Uterus (tissue), 2 donors: Measurements from ENCODE around the gene MACROD1.

Source experiments
- POLR2A ChIP-seq, 2 donors: fragments of 450-650 bp; IDR thresholded peaks; one replicate each; pipeline ENCODE4 v1.6.1; 2016; ENCODE audit warnings: antibody characterized with exemption in 2 of 2, mild to moderate bottlenecking in 1 of 2, moderate library complexity in 1 of 2
- TF ChIP-seq, protein P1 (sequence below), 4 experiments: fragments of 200-600 bp in 2 of 4; fragments of 450-650 bp in 2 of 4; sonication (generic) in 2 of 4; IDR thresholded peaks; one replicate each; pipeline ENCODE4 v1.5.1; 2016 to 2019; ENCODE audit warnings: antibody characterized with exemption in 4 of 4, mild to moderate bottlenecking in 2 of 4, moderate library complexity in 1 of 4

GRCh38 chr11:64204464-64204989, 38.6 kb upstream of the MACROD1 start:
- TF ChIP-seq, protein P1, sequence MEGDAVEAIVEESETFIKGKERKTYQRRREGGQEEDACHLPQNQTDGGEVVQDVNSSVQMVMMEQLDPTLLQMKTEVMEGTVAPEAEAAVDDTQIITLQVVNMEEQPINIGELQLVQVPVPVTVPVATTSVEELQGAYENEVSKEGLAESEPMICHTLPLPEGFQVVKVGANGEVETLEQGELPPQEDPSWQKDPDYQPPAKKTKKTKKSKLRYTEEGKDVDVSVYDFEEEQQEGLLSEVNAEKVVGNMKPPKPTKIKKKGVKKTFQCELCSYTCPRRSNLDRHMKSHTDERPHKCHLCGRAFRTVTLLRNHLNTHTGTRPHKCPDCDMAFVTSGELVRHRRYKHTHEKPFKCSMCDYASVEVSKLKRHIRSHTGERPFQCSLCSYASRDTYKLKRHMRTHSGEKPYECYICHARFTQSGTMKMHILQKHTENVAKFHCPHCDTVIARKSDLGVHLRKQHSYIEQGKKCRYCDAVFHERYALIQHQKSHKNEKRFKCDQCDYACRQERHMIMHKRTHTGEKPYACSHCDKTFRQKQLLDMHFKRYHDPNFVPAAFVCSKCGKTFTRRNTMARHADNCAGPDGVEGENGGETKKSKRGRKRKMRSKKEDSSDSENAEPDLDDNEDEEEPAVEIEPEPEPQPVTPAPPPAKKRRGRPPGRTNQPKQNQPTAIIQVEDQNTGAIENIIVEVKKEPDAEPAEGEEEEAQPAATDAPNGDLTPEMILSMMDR (IDR thresholded peaks at IDR 0.05) = peak; percentile 72 to 87 (median 78)
- no peak for TF ChIP-seq POLR2A (IDR thresholded peaks at IDR 0.05)
